SU-DHL-6 (cell line): ENCODE measurements around the gene RAC2.

Source experiments
- CTCF ChIP-seq: fragments of 200-600 bp; sonication (generic); IDR thresholded peaks from one replicate; pipeline ENCODE4 v1.5.1; 2017; ENCODE audit warnings: antibody characterized with exemption, mild to moderate bottlenecking, low read length, moderate library complexity; ENCODE audit not compliant: insufficient read depth, poor library complexity, severe bottlenecking
- EZH2phosphoT487 ChIP-seq: fragments of 200-600 bp; sonication (generic), shearing (Covaris generic); conservative IDR thresholded peaks from 2 replicates; pipeline ENCODE4 v1.6.1; 2018; ENCODE audit warnings: mild to moderate bottlenecking, antibody characterized with exemption, low read length, moderate library complexity, mixed read lengths

- no peak for TF ChIP-seq CTCF
- no peak for TF ChIP-seq EZH2phosphoT487
These were observed 29.2 kb upstream of the RAC2 start for GRCh38 chr22:37273126-37273845.
